ENCODE data around the gene DCDC2B.

Gene DCDC2B

DNA sequence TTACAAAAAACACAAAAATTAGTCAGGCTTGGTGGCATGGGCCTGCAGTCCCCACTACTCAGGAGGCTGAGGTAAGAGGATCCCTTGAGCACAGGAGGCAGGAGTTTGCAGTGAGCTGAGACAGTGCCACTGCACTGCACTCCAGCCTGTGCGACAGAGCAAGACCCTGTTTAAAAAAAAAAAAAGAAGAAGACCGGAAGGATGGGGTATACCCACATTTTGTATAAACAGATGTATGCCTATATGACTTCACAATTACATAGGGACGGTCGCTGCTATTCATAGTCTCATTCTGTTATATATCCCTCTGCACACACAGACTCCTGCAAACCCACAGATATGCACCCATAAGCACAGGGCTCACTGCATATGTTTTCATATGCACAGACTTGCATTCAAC lies 54.9 kb downstream of the DCDC2B start:
- DNase-seq = no peak
